ENCODE results near the gene TMPRSS3.

Gene TMPRSS3

GRCh38 chr21:42406866-42407265 lies 11.0 kb upstream of the TMPRSS3 start:
- no peak for DNase-seq

DNA sequence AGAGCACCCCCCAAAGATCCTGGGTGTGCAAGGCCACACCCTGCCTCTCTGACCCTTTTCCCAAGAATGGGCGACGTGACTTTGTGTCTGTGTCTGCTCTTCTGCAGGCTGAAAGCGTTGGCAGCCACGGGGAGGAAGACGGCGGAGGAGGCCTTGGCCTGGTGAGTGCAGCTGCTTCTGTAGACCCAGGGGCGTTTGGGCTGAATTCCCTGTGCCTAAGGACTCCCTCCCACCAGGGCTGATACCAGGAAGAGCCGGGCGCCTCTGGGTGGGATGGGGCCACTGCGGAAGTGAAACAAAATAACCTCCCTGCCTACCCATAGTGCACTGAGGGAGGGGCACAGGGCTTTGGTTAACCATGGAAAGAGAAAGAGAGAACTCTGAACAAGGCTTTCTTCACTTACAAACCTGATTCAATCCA lies 10.4 kb upstream of the TMPRSS3 start:
- no peak for DNase-seq

GRCh38 chr21:42405064-42406013 lies 9.5 kb upstream of the TMPRSS3 start:
- no peak for DNase-seq

- no peak for DNase-seq
Measured at GRCh38 chr21:42404539-42404938, 8.7 kb upstream of the TMPRSS3 start.

GRCh38 chr21:42403611-42404231 lies 7.9 kb upstream of the TMPRSS3 start, which contains the start of gene UBASH3A:
UBASH3A (plus strand) TSS chr21:42403902; CDS start chr21:42403946, 44 bp downstream.
- no peak for DNase-seq

GRCh38 chr21:42401820-42402251 lies 6.0 kb upstream of the TMPRSS3 start:
- DNase-seq, result no peak

- DNase-seq, result no peak
Measured at GRCh38 chr21:42401154-42401553, 5.3 kb upstream of the TMPRSS3 start.

GRCh38 chr21:42400525-42400924 lies 4.7 kb upstream of the TMPRSS3 start:
- DNase-seq, result no peak

DNA sequence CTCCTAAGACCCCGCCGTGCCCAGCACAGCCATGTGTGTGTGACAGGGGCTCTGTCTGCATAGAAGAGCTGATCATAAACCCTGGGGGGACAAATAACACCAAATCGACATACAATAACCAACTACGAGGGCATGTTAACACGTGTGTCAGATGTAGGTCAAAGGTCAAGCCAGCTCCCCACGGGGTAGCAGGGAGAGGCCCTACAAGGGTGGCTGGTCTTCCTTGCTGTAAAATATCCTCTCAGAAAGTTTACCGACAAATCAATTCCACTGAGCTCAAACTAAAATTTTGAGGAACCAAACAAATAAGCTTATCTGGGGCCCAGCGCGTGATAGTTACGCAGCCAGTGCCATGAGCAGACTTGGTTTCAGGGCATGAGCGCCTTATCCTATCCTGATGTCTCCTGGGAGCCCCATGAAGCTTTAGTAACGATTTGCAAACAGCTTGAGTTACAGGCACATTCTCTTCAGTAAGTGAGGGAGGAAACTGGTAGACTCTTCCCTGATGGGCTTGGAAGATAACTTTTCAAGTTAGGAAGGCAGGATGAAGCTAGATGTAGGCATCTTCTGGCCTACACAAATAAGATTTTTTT lies 2.7 kb upstream of the TMPRSS3 start:
- no peak for DNase-seq

DNA sequence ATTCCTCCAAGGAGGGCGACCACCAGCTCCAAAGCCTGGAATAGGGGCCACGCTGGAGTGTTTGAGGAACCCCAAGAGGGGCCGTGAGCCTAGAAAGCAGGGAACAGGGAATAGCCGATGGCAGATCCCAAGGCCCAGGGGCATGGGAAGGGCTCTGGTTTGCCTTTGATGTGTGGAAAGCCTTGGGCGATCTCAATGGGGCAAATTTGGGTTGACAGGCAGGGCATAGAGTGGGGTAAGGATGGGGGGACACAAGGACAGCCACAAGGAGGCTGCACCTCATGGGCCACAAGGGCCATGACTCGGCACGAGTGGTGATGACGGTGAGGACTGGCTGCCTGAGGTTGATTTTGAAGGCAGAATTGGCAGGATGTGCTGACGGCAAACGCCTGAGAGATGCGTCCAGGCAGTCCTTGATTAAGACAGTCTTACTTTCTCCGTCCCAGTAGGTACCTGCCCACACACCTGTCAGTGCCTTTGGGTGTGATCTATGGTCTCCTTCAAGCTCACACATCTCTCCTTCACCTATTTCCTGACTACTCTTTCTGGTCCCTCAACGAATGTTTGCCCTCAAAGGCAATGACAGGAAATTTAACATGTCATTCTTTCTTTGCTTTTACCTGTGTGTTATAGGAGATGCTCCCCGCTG lies 2.0 kb upstream of the TMPRSS3 start:
- DNase-seq, result no peak

DNA sequence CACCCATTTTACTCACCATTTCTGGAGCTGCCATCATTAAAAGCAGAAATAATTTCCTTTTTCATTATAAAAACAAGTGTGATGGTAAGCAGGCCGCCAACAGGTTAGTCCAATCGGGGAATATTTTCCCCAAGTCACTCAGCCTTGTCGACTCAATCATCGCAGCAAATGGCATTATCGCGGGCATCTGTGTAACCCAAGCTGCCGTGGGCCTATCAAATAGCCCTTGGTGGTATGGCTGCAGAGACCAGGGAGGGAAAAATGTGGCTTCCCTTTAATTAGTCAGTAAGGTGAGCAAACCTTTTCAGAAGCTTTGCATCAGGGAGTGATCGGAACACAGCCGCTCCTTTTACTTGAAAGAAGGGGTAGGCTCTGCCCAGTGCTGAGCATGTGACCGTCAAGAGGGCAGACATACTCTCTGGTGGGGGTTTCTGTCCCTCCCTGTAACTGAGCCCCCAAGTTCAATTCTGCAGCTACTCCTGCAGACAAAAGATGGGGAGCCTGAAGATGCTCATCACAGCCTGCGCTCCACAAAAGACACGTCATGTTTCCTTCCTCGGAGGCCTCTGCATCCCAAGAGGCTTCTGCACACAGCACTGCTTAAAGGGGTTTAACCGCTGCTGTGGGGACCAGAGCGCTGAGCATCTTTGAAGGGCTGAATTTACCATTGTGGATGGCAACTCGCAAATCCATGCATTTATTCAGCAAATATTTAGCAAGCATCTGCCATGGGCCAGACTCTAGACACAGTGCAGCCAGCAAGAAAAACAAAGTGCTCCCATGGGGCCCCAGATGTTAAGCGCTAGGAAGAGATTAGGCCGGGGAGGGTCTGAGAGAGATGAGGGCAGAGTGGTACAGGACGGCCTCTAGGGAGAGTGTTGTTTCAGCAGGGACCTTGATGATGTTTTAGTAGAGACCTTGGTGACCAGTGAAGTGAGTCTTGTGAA lies 1.2 kb upstream of the TMPRSS3 start:
- DNase-seq, result no peak

DNA sequence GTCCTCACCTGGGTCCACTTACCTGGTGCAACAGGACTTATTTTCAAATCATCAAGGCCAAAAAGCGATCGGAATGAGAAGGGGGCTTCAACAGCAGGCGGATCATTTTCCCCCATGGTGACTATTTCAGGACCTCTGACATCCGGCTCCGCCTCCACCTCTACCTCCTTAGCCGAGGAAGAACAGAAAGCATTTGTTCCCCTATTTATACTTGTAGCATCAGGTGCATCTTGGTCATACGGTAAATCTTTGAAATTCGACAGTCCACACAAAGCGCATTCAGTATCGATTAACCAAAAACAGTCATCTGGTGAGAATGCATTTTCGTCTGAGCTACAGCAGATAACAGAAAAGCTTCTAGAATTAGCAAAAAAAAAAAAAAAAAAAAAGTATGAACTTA lies 550 bp downstream of the TMPRSS3 start:
- DNase-seq, result no peak

DNA sequence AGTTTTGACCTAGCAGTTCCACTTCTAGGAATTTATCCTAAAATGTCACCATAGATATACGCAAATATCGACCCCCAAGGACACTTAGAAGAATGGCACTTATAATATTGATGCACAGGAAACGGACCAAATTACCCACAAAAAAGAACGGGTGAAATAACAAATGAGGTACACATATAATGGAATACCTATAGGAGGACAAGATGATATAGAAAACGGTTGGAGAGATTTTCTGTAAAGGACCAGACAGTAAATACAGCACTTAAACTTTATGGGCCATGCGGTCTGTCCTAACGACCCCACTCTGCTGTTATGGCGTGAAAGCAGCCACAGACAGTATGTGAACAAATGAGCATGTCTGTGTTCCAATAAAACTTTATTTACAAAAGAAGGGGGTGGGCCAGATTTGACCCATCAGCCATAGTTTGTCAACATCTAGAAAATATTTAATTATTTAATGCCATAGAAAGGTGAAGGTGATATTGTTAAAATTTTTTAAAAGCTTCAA lies 2.4 kb downstream of the TMPRSS3 start:
- no peak for DNase-seq

DNA sequence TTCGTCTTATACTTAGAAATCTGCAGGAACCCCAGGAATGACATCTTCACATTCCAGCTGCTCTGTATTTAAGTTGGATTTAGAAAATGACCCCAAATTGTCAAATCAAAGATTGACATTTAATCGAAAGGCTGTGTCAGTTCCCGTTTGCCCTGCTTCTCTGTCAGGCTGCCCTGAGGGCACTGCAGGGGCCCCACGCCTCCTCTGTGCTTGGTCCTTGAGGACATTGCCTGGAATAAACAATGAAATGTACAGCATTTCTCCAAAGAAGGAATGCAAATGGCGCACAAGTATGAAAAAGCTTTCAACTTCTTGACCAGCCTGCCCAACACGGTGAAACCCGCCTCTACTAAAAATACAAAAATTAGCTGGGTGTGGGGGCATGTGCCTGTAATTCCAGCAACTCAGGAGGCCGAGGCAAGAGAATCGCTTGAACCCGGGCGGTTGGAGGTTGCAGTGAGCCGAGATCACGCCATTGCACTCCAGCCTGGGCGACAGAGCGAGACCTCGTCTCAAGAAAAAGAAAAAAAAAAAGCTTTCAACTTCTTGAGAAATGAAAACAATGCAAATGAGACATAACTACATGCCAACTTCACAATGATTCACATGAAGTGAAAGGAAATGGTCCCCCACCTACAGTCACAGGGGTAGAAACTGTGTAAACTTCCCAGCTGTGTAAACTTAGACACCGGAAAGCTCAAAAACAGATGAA lies 3.0 kb downstream of the TMPRSS3 start:
- DNase-seq, result no peak

DNA sequence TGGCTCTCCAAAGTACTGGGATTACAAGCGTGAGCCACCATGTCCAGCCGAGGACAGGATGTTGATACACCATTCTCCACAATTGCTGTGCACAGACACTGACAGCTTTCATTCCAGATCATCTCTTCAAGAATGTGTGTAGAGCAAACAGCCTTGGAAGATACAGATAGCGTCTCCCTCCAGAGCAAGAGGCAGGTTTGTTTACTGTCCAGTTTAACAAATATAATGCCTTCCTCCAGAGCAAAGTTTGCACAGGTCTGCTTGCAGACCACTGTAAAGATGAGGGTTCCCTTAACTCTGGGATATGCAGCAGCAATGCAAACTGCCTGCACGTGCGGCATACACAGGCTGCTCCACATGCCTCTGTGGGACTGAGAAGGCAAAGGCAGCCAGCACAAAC lies 4.6 kb downstream of the TMPRSS3 start:
- DNase-seq, result no peak

DNA sequence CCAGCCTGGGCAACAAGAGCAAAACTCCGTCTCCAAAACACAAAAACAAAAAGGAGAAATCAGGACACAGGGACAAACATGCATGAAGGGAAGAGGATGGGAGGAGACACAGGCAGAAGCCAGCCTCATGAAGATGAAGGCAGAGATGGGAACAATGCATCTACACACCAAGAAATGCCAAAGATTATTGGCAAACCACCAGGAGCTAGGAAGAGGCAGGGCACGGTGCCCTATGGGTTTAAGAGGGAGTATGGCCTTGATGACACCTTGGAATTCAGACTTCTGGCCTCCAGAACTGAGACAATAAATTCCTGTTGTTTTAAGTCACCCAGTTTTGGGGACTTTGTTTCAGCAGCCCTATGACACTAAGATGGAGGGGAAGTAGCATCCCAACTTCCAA lies 5.2 kb downstream of the TMPRSS3 start:
- DNase-seq, result no peak

DNA sequence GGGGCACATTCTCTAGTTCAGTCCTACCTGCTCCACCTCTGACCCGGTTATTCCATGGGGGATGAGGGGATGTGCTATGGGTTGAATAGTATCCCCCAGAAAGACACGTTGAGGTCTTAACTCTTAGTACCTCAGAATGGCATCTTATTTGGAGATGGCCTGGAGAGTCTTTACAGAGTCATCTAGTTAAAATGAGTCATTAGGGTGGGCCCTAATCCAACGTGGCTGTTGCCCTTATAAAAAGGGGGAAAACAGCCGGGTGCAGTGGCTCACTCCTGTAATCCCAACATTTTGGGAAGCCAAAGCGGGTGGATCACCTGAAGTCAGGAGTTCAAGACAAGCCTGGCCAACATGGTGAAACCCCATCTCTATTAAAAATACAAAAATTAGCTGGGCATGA lies 5.7 kb downstream of the TMPRSS3 start:
- no peak for DNase-seq

DNA sequence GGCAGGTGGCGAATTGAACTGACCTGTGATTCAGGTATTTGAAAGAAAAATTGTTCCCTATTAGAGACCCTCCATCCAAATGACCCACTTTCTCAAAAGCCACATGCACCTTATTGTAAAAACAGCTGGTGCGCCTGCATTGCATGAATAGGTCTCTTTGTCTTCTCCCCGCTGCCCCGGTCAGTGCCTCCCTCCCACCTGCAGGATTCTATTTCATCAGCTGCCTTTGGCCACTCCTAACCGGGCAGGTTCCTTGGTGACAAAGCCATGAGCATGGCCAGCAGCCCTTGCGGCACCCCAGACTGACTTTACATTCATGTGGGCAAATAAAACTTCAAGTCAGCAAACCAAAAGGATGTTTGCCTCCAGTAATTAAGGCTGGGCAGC lies 6.4 kb downstream of the TMPRSS3 start:
- DNase-seq, result no peak

DNA sequence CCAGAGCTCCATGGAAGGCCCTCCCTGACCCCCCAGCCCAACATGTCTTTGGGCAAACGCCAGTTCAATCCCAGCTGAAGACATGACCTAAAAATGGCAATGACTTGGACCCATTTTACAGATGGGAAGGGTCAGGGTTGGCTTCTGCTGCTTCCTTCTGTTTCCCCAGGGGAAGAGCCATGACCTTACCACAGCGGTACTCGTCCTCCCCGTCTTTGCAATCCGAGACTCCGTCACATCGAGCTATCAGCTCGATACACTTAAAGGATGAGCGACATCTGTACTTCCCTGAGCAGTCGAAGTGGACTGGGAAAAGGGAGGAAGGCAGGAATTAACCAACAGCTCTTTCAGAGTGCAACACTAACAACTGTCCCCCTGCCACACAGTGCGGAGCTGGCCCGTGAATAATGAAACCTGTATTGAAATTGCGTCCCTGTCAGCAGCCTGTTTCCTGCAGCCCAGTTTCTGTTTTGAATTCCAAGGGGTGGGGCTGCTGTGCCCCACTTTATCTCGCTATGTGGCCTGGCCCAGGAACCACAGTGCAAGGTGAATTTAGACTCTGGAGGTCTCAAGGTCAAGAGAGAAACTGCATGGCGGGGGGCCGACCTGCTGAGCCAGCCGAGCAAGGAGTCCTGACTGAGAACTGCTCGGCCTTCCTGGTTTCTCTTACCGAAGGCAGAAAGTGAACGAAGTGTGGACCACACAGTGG lies 7.0 kb downstream of the TMPRSS3 start:
- no peak for DNase-seq

- DNase-seq, result no peak
Measured at GRCh38 chr21:42387843-42388340, 8.0 kb downstream of the TMPRSS3 start.
